ENCODE measurements around the gene SMIM31.

DNA sequence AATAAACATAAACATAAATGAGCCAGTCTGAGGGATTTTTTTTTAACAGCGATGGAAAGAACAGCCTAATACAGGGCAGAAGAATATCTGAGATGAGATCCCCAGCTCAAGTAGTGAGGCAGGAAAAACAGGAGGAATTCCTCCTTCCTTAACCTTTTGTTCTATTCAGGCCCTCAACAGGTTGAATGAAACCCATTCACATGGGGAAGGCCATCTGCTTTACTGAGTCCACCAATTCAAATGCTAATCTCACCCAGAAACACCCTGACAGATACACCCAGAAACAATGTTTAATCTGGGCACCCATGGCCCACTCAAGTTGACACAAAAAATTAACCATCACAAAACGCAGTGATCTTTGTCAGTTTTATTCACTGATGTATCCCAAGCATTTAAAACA is 45.5 kb downstream of the SMIM31 start:
- TF ChIP-seq CTCF (IDR thresholded peaks at IDR 0.05) = no peak
- no peak for TF ChIP-seq ZFX (IDR thresholded peaks at IDR 0.05; ENCODE audit: borderline replicate concordance)
